NCI-H128 (cell line): ENCODE results near the gene ATXN7L3B.

Source experiments
- DNase-seq: peaks from one replicate; lab custom pipeline; 2025; ENCODE audit not compliant: unreplicated experiment; lab: John Stamatoyannopoulos, UW

ATXN7L3B gene

DNA sequence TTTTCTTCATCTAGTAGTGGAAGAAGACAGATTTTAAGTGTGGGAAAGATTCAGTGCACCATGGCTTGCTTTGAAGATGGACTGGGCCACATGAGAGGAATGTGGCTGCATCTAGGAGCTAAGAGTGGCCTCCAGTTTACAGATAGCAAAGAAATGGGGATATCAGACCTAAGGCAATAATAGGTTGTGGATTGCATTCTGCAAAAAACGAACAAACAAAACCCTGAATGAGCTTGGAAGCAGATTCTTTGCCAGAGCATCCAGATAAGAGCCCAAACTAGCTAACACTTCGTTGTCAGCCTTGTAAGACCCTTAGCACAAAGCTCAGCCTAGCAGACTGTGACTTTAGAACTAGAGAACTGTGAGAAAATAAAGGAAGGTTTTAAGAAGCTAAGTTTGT lies 9.6 kb downstream of the ATXN7L3B start:
- no peak for DNase-seq

DNA sequence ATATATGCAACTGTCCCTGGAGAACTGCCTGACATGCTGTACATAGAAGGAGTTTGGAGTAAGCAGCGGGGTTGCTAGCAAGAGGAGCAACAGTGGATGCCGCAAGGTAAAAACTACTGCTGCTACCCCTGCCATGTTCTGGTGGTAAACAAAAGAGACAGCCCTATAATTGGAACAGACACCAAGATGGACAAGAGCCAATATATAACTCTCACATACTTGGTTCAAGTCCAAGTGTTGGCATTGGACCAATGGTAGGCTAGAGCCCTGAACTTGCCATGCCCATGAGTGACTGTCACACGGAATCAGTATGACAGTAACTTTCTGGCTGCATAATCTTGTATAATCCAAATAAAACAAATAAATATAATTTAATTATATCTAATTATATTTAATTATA lies 13.7 kb downstream of the ATXN7L3B start:
- DNase-seq: no peak

DNA sequence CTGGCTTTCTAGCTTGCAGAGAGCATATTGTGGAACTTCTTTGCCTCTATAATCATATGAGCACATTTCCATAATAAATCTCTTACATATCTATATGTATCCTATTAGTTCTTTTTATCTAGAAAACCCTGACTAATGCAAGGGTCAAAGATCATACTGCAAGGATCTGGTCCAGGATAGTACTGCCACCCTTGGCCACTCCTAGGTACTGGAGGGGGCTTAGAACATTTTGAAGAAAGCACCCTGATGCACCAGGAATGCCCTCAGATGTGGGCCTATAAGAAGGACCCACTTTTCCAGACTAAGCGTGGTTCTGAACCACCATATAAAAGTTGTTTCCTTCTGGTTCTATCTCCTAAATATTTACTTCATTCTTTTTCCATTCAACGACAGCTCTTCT lies 14.6 kb downstream of the ATXN7L3B start:
- no peak for DNase-seq

DNA sequence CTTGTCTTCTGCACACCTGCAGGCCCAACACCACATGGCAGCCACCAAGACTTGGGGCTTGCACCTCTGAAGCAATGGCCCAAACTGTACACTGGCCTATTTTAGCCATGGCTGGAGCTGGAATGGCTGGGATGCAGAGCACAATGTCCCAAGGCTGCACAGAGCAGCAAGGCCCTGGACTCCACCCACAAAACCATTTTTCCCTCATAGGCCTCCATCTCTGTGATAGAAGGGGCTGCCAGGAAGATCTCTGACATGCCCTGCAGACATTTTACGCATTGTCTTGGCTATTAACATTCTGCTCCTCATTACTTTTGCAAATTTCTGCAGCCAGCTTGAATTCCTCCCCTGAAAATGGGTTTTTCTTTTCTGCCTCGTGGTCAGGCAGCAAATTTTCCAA lies 22.1 kb downstream of the ATXN7L3B start:
- DNase-seq: no peak

DNA sequence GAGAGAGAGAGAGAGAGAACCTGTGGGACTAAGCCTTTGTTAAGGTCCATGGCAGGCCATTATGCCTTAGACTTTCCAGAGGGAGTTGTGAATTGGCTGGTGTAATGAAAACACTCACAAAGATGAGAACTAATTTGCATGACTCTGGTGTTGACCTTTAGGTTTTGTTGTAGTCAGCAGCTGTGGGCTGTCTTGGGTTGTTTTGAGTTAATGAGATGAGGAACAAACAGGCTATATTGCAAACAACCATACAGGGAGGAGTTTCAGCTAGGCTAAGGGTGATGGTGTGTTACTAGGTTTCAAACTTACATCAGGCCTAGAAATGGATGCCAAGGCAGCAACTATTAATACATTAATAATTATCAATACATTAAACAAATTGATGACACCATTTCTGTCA lies 26.3 kb downstream of the ATXN7L3B start:
- no peak for DNase-seq

DNA sequence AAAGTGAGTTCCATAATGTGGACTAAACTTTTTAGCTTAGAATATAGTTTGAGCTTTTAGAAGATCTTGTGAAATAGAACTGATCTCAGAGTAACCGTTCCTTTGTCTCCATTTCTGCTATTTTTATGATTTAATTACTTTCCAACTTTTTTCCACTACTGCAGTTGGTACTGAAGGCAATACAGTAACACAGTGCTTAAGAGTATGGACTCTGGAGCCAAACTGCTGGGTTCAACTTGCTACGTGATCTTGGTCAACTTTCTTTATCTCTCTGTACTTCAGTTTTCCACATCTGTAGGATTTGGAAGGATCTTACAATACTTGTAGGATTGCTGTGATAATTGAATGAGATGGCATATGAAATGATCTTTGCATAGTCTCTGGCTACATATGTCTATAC lies 40.9 kb downstream of the ATXN7L3B start:
- DNase-seq: no peak

DNA sequence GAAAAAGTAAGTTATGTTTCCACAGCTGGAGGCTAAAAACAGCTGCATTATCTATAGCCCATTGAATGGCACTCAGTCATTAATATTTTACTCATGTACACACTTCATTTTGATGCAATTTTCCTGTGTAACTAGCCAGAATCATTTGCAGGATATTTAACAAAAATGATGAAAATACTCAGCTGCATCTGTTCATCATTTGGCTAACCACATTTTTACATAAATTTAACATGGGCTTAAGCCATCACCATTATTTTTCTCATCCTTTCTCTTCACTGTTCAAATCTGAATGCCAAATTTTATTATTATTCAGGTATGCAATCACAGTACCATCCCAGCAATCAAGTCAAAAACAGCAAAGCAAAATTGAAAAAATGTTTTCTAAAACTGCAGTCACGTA lies 41.8 kb downstream of the ATXN7L3B start:
- DNase-seq: no peak

DNA sequence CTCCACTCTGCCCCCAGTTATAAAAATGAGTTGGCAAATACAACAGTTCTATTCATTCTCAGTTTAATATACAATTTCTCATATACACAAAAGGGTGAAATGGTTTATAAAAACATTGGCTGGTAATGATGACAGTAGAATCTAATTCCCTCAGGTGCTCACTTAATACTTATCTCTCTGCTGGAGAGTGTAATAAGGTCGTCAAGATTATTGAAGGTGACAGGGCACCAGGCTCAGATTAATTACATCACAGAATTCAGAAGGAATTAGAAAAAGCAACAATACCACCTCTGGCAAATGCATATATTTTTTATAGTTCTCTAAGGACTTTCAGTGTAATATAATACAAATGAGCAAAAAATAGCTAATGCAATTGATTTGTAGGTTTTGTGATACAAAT lies 42.3 kb downstream of the ATXN7L3B start:
- no peak for DNase-seq

DNA sequence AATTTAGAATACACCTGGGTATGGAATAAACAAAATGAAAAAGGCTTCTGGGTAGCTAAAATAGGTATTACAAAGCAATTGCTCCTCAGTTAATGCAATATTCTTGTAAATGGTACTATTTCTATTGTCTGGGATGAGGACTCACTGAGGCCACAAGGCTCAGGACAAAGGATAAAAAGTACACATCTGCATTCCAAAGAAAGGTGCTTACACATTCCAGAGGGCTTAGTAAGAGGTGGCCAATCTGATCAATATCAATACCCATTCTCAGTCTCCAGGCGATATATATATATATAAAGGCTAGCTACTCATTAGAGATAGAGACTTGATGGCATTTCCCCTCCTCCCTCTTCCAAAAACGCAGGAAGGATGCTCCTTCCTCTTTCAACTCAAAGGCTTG lies 43.8 kb downstream of the ATXN7L3B start:
- DNase-seq: no peak

DNA sequence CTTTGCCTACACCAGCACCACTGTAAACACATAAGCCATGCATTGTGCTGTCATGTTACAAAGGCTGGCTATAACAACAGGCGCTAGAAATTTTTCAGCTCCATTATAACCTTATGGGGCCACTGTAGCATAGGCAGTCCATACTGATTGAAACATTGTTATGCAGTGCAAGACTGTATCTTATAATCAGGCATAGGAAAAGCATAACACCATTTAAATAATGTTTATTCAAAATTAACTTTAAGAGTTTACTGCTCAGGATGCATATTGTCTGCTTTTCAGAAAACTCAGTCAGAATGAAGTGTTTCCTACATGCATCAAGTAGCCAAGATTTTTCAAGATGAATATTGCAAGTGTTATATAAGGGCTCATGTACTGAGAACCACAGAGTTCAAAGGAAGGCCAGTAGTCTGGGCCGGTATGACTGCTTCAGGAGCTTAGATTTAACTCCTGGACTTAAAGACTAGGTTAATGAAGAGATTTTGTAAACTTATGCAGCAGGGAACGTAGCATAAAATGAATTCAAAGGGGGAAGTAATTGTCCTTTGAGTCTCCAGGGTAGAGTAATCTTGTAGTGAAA lies 46.9 kb downstream of the ATXN7L3B start:
- DNase-seq: no peak

DNA sequence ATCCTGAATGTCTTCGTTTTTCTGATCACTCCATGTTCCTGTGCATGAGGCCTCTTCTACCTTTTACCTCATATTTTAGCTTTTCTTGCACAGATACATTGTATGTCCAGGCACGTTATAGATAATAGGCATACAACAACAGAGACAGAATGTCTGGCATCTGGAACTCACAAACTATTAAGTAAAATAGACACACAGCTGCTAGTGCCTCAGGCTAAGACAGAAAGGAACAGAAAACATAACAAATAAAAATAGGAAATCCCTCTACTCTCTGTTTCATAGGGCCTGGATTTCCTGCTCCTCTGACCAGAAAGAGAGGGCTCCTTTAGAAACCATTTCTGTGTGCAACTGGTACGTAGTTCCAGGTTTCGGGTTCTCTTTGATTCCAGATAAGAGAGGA lies 48.6 kb downstream of the ATXN7L3B start:
- DNase-seq: no peak
